Neutrophil (primary cell): ENCODE measurements around the gene ERC2.
"Not testable (repeated sequence)": the region's sequence is repeated elsewhere in the genome, so short reads cannot be mapped to it uniquely, and the experiment has no call there.

Source experiments
- H3K27ac ChIP-seq: fragments of 200-600 bp; sonication (generic); 2 replicates; pipeline ENCODE4 v1.5.1; 2016; ENCODE audit warnings: mild to moderate bottlenecking, moderate library complexity
- H3K27me3 ChIP-seq: fragments of 200-600 bp; sonication (generic); 2 replicates; pipeline ENCODE4 v1.6.0; 2016; ENCODE audit warnings: mild to moderate bottlenecking
- H3K36me3 ChIP-seq: fragments of 200-600 bp; sonication (generic); 2 replicates; pipeline ENCODE4 v1.5.1; 2017
- H3K4me1 ChIP-seq, 2 experiments: fragments of 200-600 bp in 1 of 2; sonication (generic) in 1 of 2; 1 replicate in 1 of 2; 2 replicates in 1 of 2; pipeline versions ENCODE4 v1.5.1 to v1.6.1; 2013 to 2016; ENCODE audit warnings: low read depth in 1 of 2, low read length in 1 of 2, mild to moderate bottlenecking in 1 of 2, moderate library complexity in 1 of 2; ENCODE audit not compliant: control insufficient read depth in 1 of 2, insufficient read depth in 1 of 2
- H3K4me3 ChIP-seq, 2 experiments: fragments of 200-600 bp in 1 of 2; sonication (generic) in 1 of 2; 1 replicate in 1 of 2; 2 replicates in 1 of 2; pipeline ENCODE4 v1.5.1; 2013 to 2016; ENCODE audit warnings: low read depth in 1 of 2, low read length in 1 of 2, mild to moderate bottlenecking in 1 of 2, moderate library complexity in 1 of 2
- H3K9me3 ChIP-seq: fragments of 200-600 bp; sonication (generic); 2 replicates; pipeline ENCODE4 v1.5.1; 2016
- TF ChIP-seq, protein P1 (sequence below): fragments of 200-600 bp; sonication (generic); IDR thresholded peaks from 2 replicates; pipeline ENCODE4 v1.5.1; 2016; ENCODE audit warnings: antibody characterized with exemption

The ERC2 gene

DNA sequence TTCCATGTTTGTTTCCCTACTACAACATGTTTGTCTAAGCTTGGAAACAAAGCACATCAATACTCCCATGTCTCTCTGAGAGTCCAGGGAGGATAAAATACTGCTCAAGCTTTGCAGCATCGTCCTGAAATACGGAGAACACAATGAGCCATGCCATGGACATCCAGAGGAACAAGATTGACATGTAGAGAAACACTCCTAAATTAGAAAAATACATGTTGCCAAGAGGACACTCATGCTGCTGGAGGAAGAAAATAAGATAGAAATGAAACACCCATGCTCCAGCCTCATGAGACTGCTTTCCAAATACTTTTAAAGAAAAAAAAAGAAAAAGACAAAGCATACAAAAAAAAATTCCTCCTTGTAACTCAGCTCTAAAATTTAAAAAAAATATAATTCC is 387.0 kb downstream of the ERC2 start:
- H3K27me3 ChIP-seq: no peaks in the 10 kb centered on the region
- TF ChIP-seq, protein P1, sequence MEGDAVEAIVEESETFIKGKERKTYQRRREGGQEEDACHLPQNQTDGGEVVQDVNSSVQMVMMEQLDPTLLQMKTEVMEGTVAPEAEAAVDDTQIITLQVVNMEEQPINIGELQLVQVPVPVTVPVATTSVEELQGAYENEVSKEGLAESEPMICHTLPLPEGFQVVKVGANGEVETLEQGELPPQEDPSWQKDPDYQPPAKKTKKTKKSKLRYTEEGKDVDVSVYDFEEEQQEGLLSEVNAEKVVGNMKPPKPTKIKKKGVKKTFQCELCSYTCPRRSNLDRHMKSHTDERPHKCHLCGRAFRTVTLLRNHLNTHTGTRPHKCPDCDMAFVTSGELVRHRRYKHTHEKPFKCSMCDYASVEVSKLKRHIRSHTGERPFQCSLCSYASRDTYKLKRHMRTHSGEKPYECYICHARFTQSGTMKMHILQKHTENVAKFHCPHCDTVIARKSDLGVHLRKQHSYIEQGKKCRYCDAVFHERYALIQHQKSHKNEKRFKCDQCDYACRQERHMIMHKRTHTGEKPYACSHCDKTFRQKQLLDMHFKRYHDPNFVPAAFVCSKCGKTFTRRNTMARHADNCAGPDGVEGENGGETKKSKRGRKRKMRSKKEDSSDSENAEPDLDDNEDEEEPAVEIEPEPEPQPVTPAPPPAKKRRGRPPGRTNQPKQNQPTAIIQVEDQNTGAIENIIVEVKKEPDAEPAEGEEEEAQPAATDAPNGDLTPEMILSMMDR: no peak
- H3K9me3 ChIP-seq: no peaks in the 10 kb centered on the region
- H3K4me3 ChIP-seq: no peak overlapping the region
- H3K4me1 ChIP-seq: no peaks in the 10 kb centered on the region
- H3K27ac ChIP-seq: no peak overlapping the region
- H3K36me3 ChIP-seq: no peaks in the 10 kb centered on the region

DNA sequence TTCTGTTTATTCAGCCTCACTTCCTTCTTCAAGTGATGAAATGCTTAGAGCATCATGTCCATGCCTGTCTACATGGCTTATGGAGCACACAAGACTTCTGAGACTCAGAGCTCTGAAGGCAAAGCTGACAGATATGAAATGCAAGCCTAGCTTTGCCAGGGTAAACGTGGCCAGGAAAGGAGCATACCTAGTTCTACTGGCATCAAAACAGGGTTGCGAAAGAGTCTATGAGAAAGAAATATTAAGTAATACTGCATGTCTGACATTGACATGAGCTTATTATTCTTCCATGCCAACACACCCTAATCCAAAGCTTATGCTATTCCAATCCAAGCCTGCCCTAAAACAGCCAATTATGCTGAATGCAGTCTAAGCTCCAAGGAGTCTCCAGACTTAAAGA is 391.5 kb downstream of the ERC2 start:
- TF ChIP-seq, protein P1: no peak
- no peaks in the 10 kb centered on the region for H3K27me3 ChIP-seq
- H3K27ac ChIP-seq: no peak overlapping the region
- no peaks in the 10 kb centered on the region for H3K9me3 ChIP-seq
- no peaks in the 10 kb centered on the region for H3K4me1 ChIP-seq
- no peaks in the 10 kb centered on the region for H3K36me3 ChIP-seq
- no peak overlapping the region for H3K4me3 ChIP-seq

DNA sequence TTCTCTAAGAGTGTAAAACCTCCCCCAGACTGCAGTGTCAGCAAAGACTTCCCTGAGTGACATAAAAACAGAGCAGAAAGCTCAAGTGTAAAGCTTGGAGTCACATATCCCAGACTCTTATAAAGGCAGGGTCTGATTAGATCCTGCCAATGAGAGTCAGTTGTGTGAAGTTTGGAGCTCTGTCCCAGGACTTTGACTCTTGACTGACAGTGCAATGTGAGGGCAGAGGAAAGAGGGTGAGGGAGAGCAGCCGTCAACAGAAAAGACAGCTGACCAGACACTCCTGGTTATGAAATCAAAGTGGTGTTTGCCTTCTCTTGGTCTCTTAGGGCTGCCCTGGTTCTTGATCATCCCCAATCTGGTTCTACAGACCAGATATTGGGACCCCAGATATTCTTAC is 393.2 kb downstream of the ERC2 start:
- H3K27me3 ChIP-seq: no peaks in the 10 kb centered on the region
- TF ChIP-seq, protein P1: no peak
- no peak overlapping the region for H3K4me3 ChIP-seq
- H3K9me3 ChIP-seq: no peaks in the 10 kb centered on the region
- no peak overlapping the region for H3K27ac ChIP-seq
- no peaks in the 10 kb centered on the region for H3K4me1 ChIP-seq
- H3K36me3 ChIP-seq: no peaks in the 10 kb centered on the region

DNA sequence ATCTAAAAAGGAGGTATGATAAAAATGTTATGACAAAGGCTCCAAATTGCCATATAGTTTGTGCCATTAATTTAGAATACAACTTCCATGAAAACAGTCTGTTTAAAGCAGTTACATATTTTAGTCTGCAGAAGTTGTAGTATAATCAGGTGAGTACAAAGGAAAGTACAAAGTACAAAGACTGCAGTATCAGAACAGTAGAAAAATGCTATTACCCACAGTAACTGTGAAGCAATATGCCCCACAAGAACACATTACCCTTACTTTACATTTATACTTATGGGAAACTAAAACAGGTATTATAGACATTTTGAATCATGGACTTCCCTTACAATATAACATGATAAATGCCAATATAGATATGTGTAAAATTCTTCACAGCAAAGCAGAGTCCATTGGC is 398.5 kb downstream of the ERC2 start:
- Histone ChIP-seq H3K27ac (no peak overlapping the region), H3K4me3 (no peak overlapping the region), H3K27me3 (no peaks in the 10 kb centered on the region), H3K9me3 (no peaks in the 10 kb centered on the region), H3K4me1 (no peaks in the 10 kb centered on the region), H3K36me3 (no peaks in the 10 kb centered on the region)
- TF ChIP-seq, protein P1: no peak

DNA sequence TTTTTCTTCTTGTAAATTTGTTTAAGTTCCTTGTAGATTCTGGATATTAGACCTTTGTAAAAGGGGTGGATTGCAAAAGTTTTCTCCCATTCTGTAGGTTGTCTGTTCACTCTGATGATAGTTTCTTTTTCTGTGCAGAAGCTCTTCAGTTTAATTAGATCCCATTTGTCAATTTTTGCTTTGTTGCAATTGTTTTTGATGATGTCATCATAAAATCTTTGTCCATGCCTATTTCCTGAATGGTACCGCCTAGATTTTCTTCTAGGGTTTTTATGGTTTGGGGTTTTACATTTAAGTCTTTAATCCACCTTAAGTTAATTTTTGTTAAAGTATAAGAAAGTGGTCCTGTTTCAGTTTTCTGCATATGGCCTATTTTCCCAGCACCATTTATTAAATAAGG is 401.9 kb downstream of the ERC2 start:
- H3K4me3 ChIP-seq, H3K27me3 ChIP-seq, H3K27ac ChIP-seq, H3K4me1 ChIP-seq, H3K9me3 ChIP-seq, H3K36me3 ChIP-seq: not testable (repeated sequence)

DNA sequence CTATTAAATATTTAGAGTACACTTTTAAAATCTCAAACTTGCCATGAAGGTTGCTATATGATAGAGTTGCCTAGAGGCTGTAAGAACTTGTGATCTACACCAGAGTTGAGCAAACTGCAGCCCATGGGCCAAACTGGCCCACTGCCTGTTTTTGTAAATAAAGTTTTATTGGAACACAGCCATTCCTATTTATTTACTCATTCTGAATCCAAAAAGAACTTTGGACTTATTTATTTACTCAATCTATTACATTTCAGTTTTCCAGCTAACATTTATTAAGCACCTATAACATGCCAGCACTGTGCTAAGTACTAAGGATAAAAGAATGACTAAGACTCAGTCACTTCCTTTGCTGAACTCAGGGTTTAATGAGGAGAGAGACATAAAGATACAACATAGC is 403.6 kb downstream of the ERC2 start:
- H3K27ac ChIP-seq: no peak overlapping the region
- H3K9me3 ChIP-seq: no peaks in the 10 kb centered on the region
- no peaks in the 10 kb centered on the region for H3K4me1 ChIP-seq
- TF ChIP-seq, protein P1: no peak
- H3K27me3 ChIP-seq: no peaks in the 10 kb centered on the region
- no peak overlapping the region for H3K4me3 ChIP-seq
- H3K36me3 ChIP-seq: no peaks in the 10 kb centered on the region
